ENCODE data around the gene MICU1.

MICU1 gene

GRCh38 chr10:72525277-72525676 is 100.6 kb downstream of the MICU1 start:
- Histone ChIP-seq H3K4me1 (ENCODE audit: control insufficient read depth, low read length) (peaks cover 6% of the 10 kb centered on the region), H3K27ac (ENCODE audit: low read depth, low read length) (no peak overlapping the region), H3F3A (ENCODE audit: control insufficient read depth, insufficient read depth) (no peaks in the 10 kb centered on the region; the same call in 1 of the 2 replicates)

GRCh38 chr10:72524489-72524888 is 101.4 kb downstream of the MICU1 start:
- peaks cover 6% of the 10 kb centered on the region for H3K4me1 ChIP-seq (ENCODE audit: control insufficient read depth, low read length)
- no peaks in the 10 kb centered on the region for H3K9me2 ChIP-seq (replicated peaks; ENCODE audit: control insufficient read depth, low read length)
- H3F3A ChIP-seq (ENCODE audit: control insufficient read depth, insufficient read depth) = no peaks in the 10 kb centered on the region; the same call in 1 of the 2 replicates
- H3K36me3 ChIP-seq (ENCODE audit: control insufficient read depth, low read length) = no peaks in the 10 kb centered on the region
- no peak overlapping the region for H3K4me3 ChIP-seq (ENCODE audit: low read length)
- H3K9me3 ChIP-seq (ENCODE audit: control insufficient read depth, insufficient read depth, low read length) = no peaks in the 10 kb centered on the region
- H3K4me2 ChIP-seq (ENCODE audit: low read length) = no peak overlapping the region
- TF ChIP-seq CTCF (IDR thresholded peaks at IDR 0.05; ENCODE audit: low read depth, low read length, poor library complexity, severe bottlenecking) (no peak), EZH2phosphoT487 (IDR thresholded peaks at IDR 0.05; ENCODE audit: borderline replicate concordance, low read length) (no peak)
- H3K27me3 ChIP-seq (ENCODE audit: control insufficient read depth, low read length) = no peaks in the 10 kb centered on the region
- no peaks in the 10 kb centered on the region for H4K20me1 ChIP-seq (ENCODE audit: control insufficient read depth, insufficient read depth, low read depth, low read length)
- H3K27ac ChIP-seq (ENCODE audit: low read depth, low read length) = no peak overlapping the region
- H3K79me2 ChIP-seq (ENCODE audit: control insufficient read depth, low read length) = no peaks in the 10 kb centered on the region

More at GRCh38 chr10:72525277-72525676, 100.6 kb downstream of the MICU1 start:
- Histone ChIP-seq H3K36me3 (ENCODE audit: control insufficient read depth, low read length) (no peaks in the 10 kb centered on the region), H4K20me1 (ENCODE audit: control insufficient read depth, insufficient read depth, low read depth, low read length) (no peaks in the 10 kb centered on the region), H3K9me2 (replicated peaks; ENCODE audit: control insufficient read depth, low read length) (no peaks in the 10 kb centered on the region), H3K79me2 (ENCODE audit: control insufficient read depth, low read length) (no peaks in the 10 kb centered on the region), H3K27me3 (ENCODE audit: control insufficient read depth, low read length) (no peaks in the 10 kb centered on the region), H3K4me2 (ENCODE audit: low read length) (no peak overlapping the region), H3K9me3 (ENCODE audit: control insufficient read depth, insufficient read depth, low read length) (no peaks in the 10 kb centered on the region), H3K4me3 (ENCODE audit: low read length) (no peak overlapping the region)
- TF ChIP-seq CTCF (IDR thresholded peaks at IDR 0.05; ENCODE audit: low read depth, low read length, poor library complexity, severe bottlenecking) (no peak), EZH2phosphoT487 (IDR thresholded peaks at IDR 0.05; ENCODE audit: borderline replicate concordance, low read length) (no peak)

GRCh38 chr10:72523932-72524396 is 101.9 kb downstream of the MICU1 start:
- Histone ChIP-seq H3K9me3 (ENCODE audit: control insufficient read depth, insufficient read depth, low read length) (no peaks in the 10 kb centered on the region), H4K20me1 (ENCODE audit: control insufficient read depth, insufficient read depth, low read depth, low read length) (no peaks in the 10 kb centered on the region), H3K4me1 (ENCODE audit: control insufficient read depth, low read length) (peaks cover 6% of the 10 kb centered on the region), H3K36me3 (ENCODE audit: control insufficient read depth, low read length) (no peaks in the 10 kb centered on the region), H3K4me2 (ENCODE audit: low read length) (no peak overlapping the region), H3F3A (ENCODE audit: control insufficient read depth, insufficient read depth) (no peaks in the 10 kb centered on the region; the same call in 1 of the 2 replicates), H3K79me2 (ENCODE audit: control insufficient read depth, low read length) (no peaks in the 10 kb centered on the region), H3K4me3 (ENCODE audit: low read length) (no peak overlapping the region), H3K27ac (ENCODE audit: low read depth, low read length) (no peak overlapping the region), H3K9me2 (replicated peaks; ENCODE audit: control insufficient read depth, low read length) (no peaks in the 10 kb centered on the region), H3K27me3 (ENCODE audit: control insufficient read depth, low read length) (no peaks in the 10 kb centered on the region)
- TF ChIP-seq EZH2phosphoT487 (IDR thresholded peaks at IDR 0.05; ENCODE audit: borderline replicate concordance, low read length) = no peak
- no peak for TF ChIP-seq CTCF (IDR thresholded peaks at IDR 0.05; ENCODE audit: low read depth, low read length, poor library complexity, severe bottlenecking)
